ENCODE data around the gene DENND1A. TPM values are rescaled to one million over a fixed set of nuclear protein-coding genes. Genes with fewer than 3 reads are reported as not detected.

DENND1A gene
- total RNA-seq, 1 experiment from 2014 or later: 23.5 TPM

GRCh38 chr9:123880420-123880819 is 49.5 kb downstream of the DENND1A start (continued):
- TF ChIP-seq E2F5 (CRISPR knock-in tag; IDR thresholded peaks at IDR 0.05): no peak

GRCh38 chr9:123876750-123877149 is 53.2 kb downstream of the DENND1A start:
- ATAC-seq: no peak

GRCh38 chr9:123872710-123873109 is 57.2 kb downstream of the DENND1A start:
- H3K4me3 Mint-ChIP-seq: no peak overlapping the region
- H3K27me3 Mint-ChIP-seq (ENCODE audit: low read depth): no peaks in the 10 kb centered on the region
- ATAC-seq (no peak), DNase-seq (ENCODE audit: low spot score) (no peak)
- TF ChIP-seq ZNF532 (CRISPR knock-in tag; IDR thresholded peaks at IDR 0.05; ENCODE audit: borderline replicate concordance): no peak
- TF ChIP-seq IRF2 (CRISPR knock-in tag; IDR thresholded peaks at IDR 0.05; ENCODE audit: borderline replicate concordance, low read depth): no peak
- TF ChIP-seq ZBTB21 (CRISPR knock-in tag; IDR thresholded peaks at IDR 0.05; ENCODE audit: borderline replicate concordance): no peak
- TF ChIP-seq STAT6 (CRISPR knock-in tag; conservative IDR thresholded peaks at IDR 0.05; ENCODE audit: low read depth): no peak
- no peak for TF ChIP-seq EMX1 (CRISPR knock-in tag; IDR thresholded peaks at IDR 0.05)
- TF ChIP-seq MAX (CRISPR knock-in tag; IDR thresholded peaks at IDR 0.05): no peak
- no peak overlapping the region for H3K27ac Mint-ChIP-seq
- CTCF ChIA-PET: no interaction called here
- peaks cover 9% of the 10 kb centered on the region; the same call in 1 of the 2 replicates for H3K36me3 Mint-ChIP-seq
- H3K9me3 Mint-ChIP-seq: no peaks in the 10 kb centered on the region
- POLR2A ChIA-PET: no interaction called here
- H3K4me1 Mint-ChIP-seq: peaks cover 29% of the 10 kb centered on the region

More at GRCh38 chr9:123876750-123877149, 53.2 kb downstream of the DENND1A start:
- POLR2A ChIA-PET: no interaction called here
- Mint-ChIP-seq H3K27ac (no peak overlapping the region), H3K36me3 (peaks cover 14% of the 10 kb centered on the region; the same call in 1 of the 2 replicates), H3K4me3 (no peak overlapping the region), H3K27me3 (ENCODE audit: low read depth) (no peaks in the 10 kb centered on the region), H3K9me3 (no peaks in the 10 kb centered on the region), H3K4me1 (peaks cover 19% of the 10 kb centered on the region)
- DNase-seq (ENCODE audit: low spot score): no peak
- CTCF ChIA-PET: no interaction called here
- TF ChIP-seq TCF7 (CRISPR knock-in tag; IDR thresholded peaks at IDR 0.05; ENCODE audit: low read depth) (no peak), NR2C2 (CRISPR knock-in tag; IDR thresholded peaks at IDR 0.05) (no peak), HMGXB4 (CRISPR knock-in tag; IDR thresholded peaks at IDR 0.05) (no peak), ZNF423 (CRISPR knock-in tag; IDR thresholded peaks at IDR 0.05) (no peak), ZNF512 (CRISPR knock-in tag; IDR thresholded peaks at IDR 0.05; ENCODE audit: borderline replicate concordance) (no peak), MYBL2 (CRISPR knock-in tag; IDR thresholded peaks at IDR 0.05) (no peak), GRHL2 (CRISPR knock-in tag; IDR thresholded peaks at IDR 0.05; ENCODE audit: insufficient replicate concordance, severe bottlenecking) (no peak)
